ENCODE results near the gene DYRK1B. TPM values are rescaled to one million over a fixed set of nuclear protein-coding genes. Genes with fewer than 3 reads are reported as not detected.
"Not testable (repeated sequence)": the region's sequence is repeated elsewhere in the genome, so short reads cannot be mapped to it uniquely, and the experiment has no call there.

DYRK1B gene
- total RNA-seq, 4 donors from 2014 or later: 15.6 to 31.2 (median 22.6) TPM

GRCh38 chr19:39811064-39811463, 22.9 kb downstream of the DYRK1B start:
- Histone ChIP-seq H3K4me3 (replicated peaks in 1 of 3) (no peak overlapping the region), H3K4me1 (no peaks in the 10 kb centered on the region), H3K27ac (no peak overlapping the region), H3K36me3 (no peaks in the 10 kb centered on the region), H3K27me3 (no peaks in the 10 kb centered on the region), H3K9me3 (no peaks in the 10 kb centered on the region)
- intact Hi-C loops (cut with DNase I): no loop called here
- 87 to 91% methylated on average over 4 of the region's 4 CpGs for WGBS, 2 donors
- TF ChIP-seq POLR2A (IDR thresholded peaks at IDR 0.05): no peak
- TF ChIP-seq, protein P1, sequence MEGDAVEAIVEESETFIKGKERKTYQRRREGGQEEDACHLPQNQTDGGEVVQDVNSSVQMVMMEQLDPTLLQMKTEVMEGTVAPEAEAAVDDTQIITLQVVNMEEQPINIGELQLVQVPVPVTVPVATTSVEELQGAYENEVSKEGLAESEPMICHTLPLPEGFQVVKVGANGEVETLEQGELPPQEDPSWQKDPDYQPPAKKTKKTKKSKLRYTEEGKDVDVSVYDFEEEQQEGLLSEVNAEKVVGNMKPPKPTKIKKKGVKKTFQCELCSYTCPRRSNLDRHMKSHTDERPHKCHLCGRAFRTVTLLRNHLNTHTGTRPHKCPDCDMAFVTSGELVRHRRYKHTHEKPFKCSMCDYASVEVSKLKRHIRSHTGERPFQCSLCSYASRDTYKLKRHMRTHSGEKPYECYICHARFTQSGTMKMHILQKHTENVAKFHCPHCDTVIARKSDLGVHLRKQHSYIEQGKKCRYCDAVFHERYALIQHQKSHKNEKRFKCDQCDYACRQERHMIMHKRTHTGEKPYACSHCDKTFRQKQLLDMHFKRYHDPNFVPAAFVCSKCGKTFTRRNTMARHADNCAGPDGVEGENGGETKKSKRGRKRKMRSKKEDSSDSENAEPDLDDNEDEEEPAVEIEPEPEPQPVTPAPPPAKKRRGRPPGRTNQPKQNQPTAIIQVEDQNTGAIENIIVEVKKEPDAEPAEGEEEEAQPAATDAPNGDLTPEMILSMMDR (IDR thresholded peaks at IDR 0.05): no peak
- no peak for DNase-seq

DNA sequence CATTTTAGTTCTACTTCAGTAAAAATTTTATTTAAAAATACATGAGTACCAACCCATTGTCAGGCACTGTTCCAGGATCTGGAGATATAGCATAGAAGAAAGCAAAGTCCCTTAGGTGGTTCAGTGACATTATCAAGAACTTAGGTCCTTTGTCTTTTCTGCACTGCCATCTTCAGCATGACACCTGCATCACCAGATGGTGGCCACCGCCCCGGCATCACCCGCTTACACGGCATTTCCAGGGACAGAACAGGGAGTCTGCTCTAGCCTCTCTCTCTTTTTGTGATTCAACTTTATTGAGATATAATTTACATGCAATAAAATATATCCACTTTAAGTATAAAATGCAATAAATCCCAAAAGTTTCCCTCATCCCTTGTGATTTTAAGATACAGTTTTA, 23.5 kb downstream of the DYRK1B start:
- TF ChIP-seq, protein P1 (IDR thresholded peaks at IDR 0.05): no peak
- TF ChIP-seq POLR2A (IDR thresholded peaks at IDR 0.05): no peak

GRCh38 chr19:39809368-39809767, 24.6 kb downstream of the DYRK1B start:
- H3K27me3 ChIP-seq: no peaks in the 10 kb centered on the region
- H3K27ac ChIP-seq: no peak overlapping the region
- intact Hi-C loops (cut with DNase I): no loop called here
- H3K4me3 ChIP-seq (replicated peaks in 1 of 3): no peak overlapping the region
- 97 to 100% methylated on average over 4 of the region's 4 CpGs for WGBS, 2 donors
- no peaks in the 10 kb centered on the region for H3K4me1 ChIP-seq
- H3K36me3 ChIP-seq: no peaks in the 10 kb centered on the region
- H3K9me3 ChIP-seq: no peaks in the 10 kb centered on the region
- TF ChIP-seq, protein P1 (IDR thresholded peaks at IDR 0.05): no peak
- TF ChIP-seq POLR2A (IDR thresholded peaks at IDR 0.05): no peak
- DNase-seq: no peak

More for the DNA sequence above, 23.5 kb downstream of the DYRK1B start:
- Histone ChIP-seq H3K27ac (no peak overlapping the region), H3K4me1 (no peaks in the 10 kb centered on the region), H3K4me3 (replicated peaks in 1 of 3) (no peak overlapping the region), H3K36me3 (no peaks in the 10 kb centered on the region), H3K9me3 (no peaks in the 10 kb centered on the region), H3K27me3 (no peaks in the 10 kb centered on the region)
- no peak for DNase-seq
- WGBS, 2 donors: 91 to 93% methylated on average over 4 of the region's 4 CpGs
- intact Hi-C loops (cut with DNase I): no loop called here

DNA sequence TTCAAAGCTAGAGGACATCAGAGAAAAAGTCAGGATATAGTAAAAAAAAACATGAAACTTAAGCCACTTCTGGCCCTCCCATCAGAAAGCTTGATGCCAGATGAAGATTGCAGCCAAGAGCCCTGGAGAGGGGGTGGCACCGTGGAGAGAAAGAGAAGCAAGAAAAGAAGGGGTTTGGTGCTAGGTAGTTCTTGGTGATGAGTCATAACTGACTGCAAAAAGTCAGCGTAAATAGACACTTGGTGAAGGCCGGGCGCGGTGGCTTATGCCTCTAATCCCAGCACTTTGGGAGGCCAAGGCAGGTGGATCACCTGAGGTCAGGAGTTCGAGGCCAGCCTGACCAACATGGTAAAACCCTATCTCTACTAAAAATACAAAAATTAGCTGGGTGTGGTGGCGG, 25.3 kb downstream of the DYRK1B start:
- H3K9me3 ChIP-seq; H3K4me1 ChIP-seq; DNase-seq; H3K36me3 ChIP-seq; H3K4me3 ChIP-seq (replicated peaks in 1 of 3); intact Hi-C loops (cut with DNase I); H3K27me3 ChIP-seq; H3K27ac ChIP-seq: not testable (repeated sequence)
- 88 to 89% methylated on average over 7 of the region's 7 CpGs for WGBS, 2 donors

DNA sequence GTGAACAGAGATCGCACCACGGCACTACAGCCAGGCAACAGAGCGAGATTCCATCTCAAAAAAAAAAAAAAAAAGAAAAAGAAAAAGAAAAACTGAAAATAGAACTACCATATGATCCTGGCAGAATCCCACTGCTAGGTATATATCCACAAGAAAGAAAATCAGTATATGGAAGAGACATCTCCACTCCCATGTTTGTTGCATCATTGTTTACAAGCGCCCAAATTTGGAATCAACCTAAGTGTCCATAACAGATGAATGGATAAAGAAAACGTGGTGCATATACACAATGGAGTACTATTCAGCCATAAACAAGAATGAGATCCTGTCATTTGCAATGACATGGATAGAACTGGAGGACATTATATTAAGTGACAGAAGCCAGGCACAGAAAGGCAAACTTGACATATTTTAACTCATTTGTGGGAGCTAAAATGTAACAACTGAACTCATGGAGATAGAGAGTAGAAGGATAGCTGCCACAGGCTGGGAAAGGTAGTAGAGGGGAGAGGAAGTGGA, 26.1 kb downstream of the DYRK1B start:
- no peak for TF ChIP-seq POLR2A (IDR thresholded peaks at IDR 0.05)
- TF ChIP-seq, protein P1 (IDR thresholded peaks at IDR 0.05): no peak
- intact Hi-C loops (cut with DNase I): no loop called here
- Histone ChIP-seq H3K4me1 (no peaks in the 10 kb centered on the region), H3K9me3 (no peaks in the 10 kb centered on the region), H3K27ac (no peak overlapping the region), H3K4me3 (replicated peaks in 1 of 3) (no peak overlapping the region), H3K36me3 (no peaks in the 10 kb centered on the region), H3K27me3 (no peaks in the 10 kb centered on the region)
- 84 to 89% methylated on average over 5 of the region's 5 CpGs for WGBS, 2 donors
- no peak for DNase-seq

GRCh38 chr19:39805104-39805503, 28.9 kb downstream of the DYRK1B start:
- DNase-seq: peak; percentile 52 to 59
- H3K4me1 ChIP-seq: no peaks in the 10 kb centered on the region
- H3K36me3 ChIP-seq: no peaks in the 10 kb centered on the region
- TF ChIP-seq, protein P1 (IDR thresholded peaks at IDR 0.05): no peak
- TF ChIP-seq POLR2A (IDR thresholded peaks at IDR 0.05): no peak
- H3K27me3 ChIP-seq: no peaks in the 10 kb centered on the region
- no peak overlapping the region for H3K27ac ChIP-seq
- no peak overlapping the region for H3K4me3 ChIP-seq (replicated peaks in 1 of 3)
- intact Hi-C loops (cut with DNase I): no loop called here
- no peaks in the 10 kb centered on the region for H3K9me3 ChIP-seq
- WGBS, 2 donors: 43 to 44% methylated on average over 5 of the region's 5 CpGs

Data from thyroid gland (tissue), 4 donors.